IMR-90 (cell line): ENCODE data around the gene NLGN1. TPM values are rescaled to one million over a fixed set of nuclear protein-coding genes. Genes with fewer than 3 reads are reported as not detected.
A peak's percentile ranks its signal among the peaks of the same experiment; 100 is the strongest.

Source experiments
- ATAC-seq: fragments of 200-7000 bp; cut with Tn5 transposase; 2 replicates; pipeline ENCODE4 v1.9.1; 2020; ENCODE audit warnings: low read depth, mild to moderate bottlenecking, moderate library complexity
- BruUV-seq: library from RNA; stranded (reverse); fragments of 400-500 nt; replicated peaks from 2 replicates; lab custom pipeline; 2021; lab: Mats Ljungman, UMichigan
- CTCF ChIA-PET: fragments of 300-600 bp; formaldehyde crosslinking; extraction: SDS; loops from one replicate; lab custom pipeline; 2021; ENCODE audit warnings: antibody characterized with exemption; lab: Yijun Ruan, JAX
- POLR2A ChIA-PET: fragments of 300-600 bp; sonication (Branson Sonifier 250); formaldehyde crosslinking; loops from one replicate; lab custom pipeline; 2022; ENCODE audit warnings: antibody characterized with exemption; ENCODE audit not compliant: unreplicated experiment; lab: Charles Lee
- DNase-seq: peaks from one replicate; pipeline ENCODE4 v3.0.0; 2013
- H2AFZ ChIP-seq: replicated peaks from 2 replicates; pipeline ENCODE3; 2013; ENCODE audit warnings: low read length, mild to moderate bottlenecking; ENCODE audit not compliant: poor library complexity
- H2AK5ac ChIP-seq: 2 replicates; pipeline ENCODE4 v1.6.1; 2013; ENCODE audit warnings: low read depth, low read length, inconsistent platforms
- H2AK9ac ChIP-seq: replicated peaks from 2 replicates; pipeline ENCODE3; 2013; ENCODE audit warnings: mild to moderate bottlenecking, low read depth, low read length, moderate library complexity; ENCODE audit not compliant: poor library complexity
- H2BK120ac ChIP-seq: 2 replicates; pipeline ENCODE4 v1.6.1; 2013; ENCODE audit warnings: low read depth, low read length, inconsistent platforms
- H2BK15ac ChIP-seq: 3 replicates; pipeline ENCODE4 v1.6.1; 2013; ENCODE audit warnings: low read depth, low read length, inconsistent platforms
- H2BK20ac ChIP-seq: 2 replicates; pipeline ENCODE4 v1.6.1; 2013; ENCODE audit warnings: low read depth, mild to moderate bottlenecking, inconsistent platforms, low read length, moderate library complexity
- H2BK5ac ChIP-seq: 2 replicates; pipeline ENCODE4 v1.6.1; 2013; ENCODE audit warnings: mild to moderate bottlenecking, low read depth, low read length, inconsistent platforms; ENCODE audit not compliant: poor library complexity, severe bottlenecking
- H3K14ac ChIP-seq: replicated peaks from 2 replicates; pipeline ENCODE4 v1.6.1; 2013; ENCODE audit warnings: low read depth, low read length, inconsistent platforms
- H3K18ac ChIP-seq: 2 replicates; pipeline ENCODE4 v1.6.1; 2013; ENCODE audit warnings: low read depth, low read length, control low read depth
- H3K23ac ChIP-seq: 2 replicates; pipeline ENCODE4 v1.6.1; 2013; ENCODE audit warnings: low read depth, low read length, inconsistent platforms
- H3K27ac ChIP-seq: 2 replicates; pipeline ENCODE4 v1.5.1; 2013; ENCODE audit warnings: mild to moderate bottlenecking, control low read depth, low read length; ENCODE audit not compliant: insufficient read depth
- H3K27me3 ChIP-seq: 2 replicates; pipeline ENCODE4 v1.6.1; 2013; ENCODE audit warnings: low read length; ENCODE audit not compliant: control insufficient read depth, insufficient read depth
- H3K36me3 ChIP-seq: 2 replicates; pipeline ENCODE4 v1.6.1; 2013; ENCODE audit warnings: low read length, mixed read lengths; ENCODE audit not compliant: control insufficient read depth, insufficient read depth
- H3K4ac ChIP-seq: 2 replicates; pipeline ENCODE4 v1.6.1; 2013; ENCODE audit warnings: low read depth, low read length, inconsistent platforms
- H3K4me1 ChIP-seq: 2 replicates; pipeline ENCODE4 v1.6.1; 2013; ENCODE audit warnings: low read length, mixed read lengths; ENCODE audit not compliant: control insufficient read depth, insufficient read depth
- H3K4me2 ChIP-seq: 2 replicates; pipeline ENCODE4 v1.6.1; 2013; ENCODE audit warnings: low read depth, mild to moderate bottlenecking, control low read depth, low read length, moderate library complexity
- H3K4me3 ChIP-seq: 2 replicates; pipeline ENCODE4 v1.5.1; 2013; ENCODE audit warnings: low read depth, mild to moderate bottlenecking, control low read depth, low read length, moderate library complexity; ENCODE audit not compliant: insufficient read depth
- H3K56ac ChIP-seq: 2 replicates; pipeline ENCODE4 v1.6.1; 2013; ENCODE audit warnings: low read length, inconsistent platforms; ENCODE audit not compliant: insufficient read depth; ENCODE audit errors: extremely low read depth
- H3K79me1 ChIP-seq, 2 experiments: 2 replicates each; pipeline ENCODE4 v1.6.1; 2013; ENCODE audit warnings: low read length in 2 of 2, inconsistent platforms in 1 of 2, low read depth in 1 of 2
- H3K9ac ChIP-seq: 2 replicates; pipeline ENCODE4 v1.6.1; 2013; ENCODE audit warnings: low read depth, low read length, control low read depth
- H3K9me1 ChIP-seq: 2 replicates; pipeline ENCODE4 v1.6.1; 2013; ENCODE audit warnings: low read length, inconsistent platforms; ENCODE audit not compliant: insufficient read depth
- H3K9me3 ChIP-seq: 2 replicates; pipeline ENCODE4 v1.6.1; 2013; ENCODE audit warnings: low read length; ENCODE audit not compliant: control insufficient read depth, insufficient read depth
- H4K20me1 ChIP-seq: 2 replicates; pipeline ENCODE4 v1.6.1; 2013; ENCODE audit warnings: low read length, inconsistent platforms; ENCODE audit not compliant: insufficient read depth
- H4K5ac ChIP-seq: 2 replicates; pipeline ENCODE4 v1.6.1; 2013; ENCODE audit warnings: mild to moderate bottlenecking, low read depth, low read length, control low read depth
- H4K8ac ChIP-seq, 2 experiments: 2 replicates each; pipeline ENCODE4 v1.6.1; 2013; ENCODE audit warnings: low read depth in 2 of 2, low read length in 2 of 2, control low read depth in 1 of 2, inconsistent platforms in 1 of 2
- H4K91ac ChIP-seq: 2 replicates; pipeline ENCODE4 v1.6.1; 2013; ENCODE audit warnings: low read depth, low read length, inconsistent platforms; ENCODE audit not compliant: insufficient read depth
- BHLHE40 ChIP-seq: fragments of 150-350 bp; IDR thresholded peaks from 2 replicates; pipeline ENCODE4 v1.6.1; 2016; ENCODE audit warnings: mild to moderate bottlenecking, low read depth, low read length
- CEBPB ChIP-seq: IDR thresholded peaks from 2 replicates; pipeline ENCODE4 v1.6.1; 2012; ENCODE audit warnings: low read depth, low read length, improper control_type of control experiment
- CHD1 ChIP-seq: IDR thresholded peaks from 2 replicates; pipeline ENCODE4 v1.6.1; 2012; ENCODE audit warnings: low read depth, low read length, improper control_type of control experiment
- FOS ChIP-seq: fragments of 150-350 bp; IDR thresholded peaks from 2 replicates; pipeline ENCODE4 v1.6.1; 2016; ENCODE audit warnings: low read depth, low read length
- MAFK ChIP-seq: IDR thresholded peaks from 2 replicates; pipeline ENCODE4 v1.6.1; 2012; ENCODE audit warnings: low read depth, low read length, improper control_type of control experiment
- MAZ ChIP-seq: IDR thresholded peaks from 2 replicates; pipeline ENCODE4 v1.6.1; 2012; ENCODE audit warnings: low read depth, mild to moderate bottlenecking, low read length, improper control_type of control experiment, moderate library complexity, borderline replicate concordance
- NFE2L2 ChIP-seq: fragments of 150-350 bp; IDR thresholded peaks from 2 replicates; pipeline ENCODE4 v1.6.1; 2016; ENCODE audit warnings: low read depth, mild to moderate bottlenecking, low read length
- RAD21 ChIP-seq: IDR thresholded peaks from 2 replicates; pipeline ENCODE4 v1.6.1; 2012; ENCODE audit warnings: low read length, improper control_type of control experiment
- RCOR1 ChIP-seq: IDR thresholded peaks from 2 replicates; pipeline ENCODE4 v1.6.1; 2012; ENCODE audit warnings: mild to moderate bottlenecking, low read length, improper control_type of control experiment; ENCODE audit not compliant: insufficient replicate concordance
- SMC3 ChIP-seq: fragments of 150-350 bp; IDR thresholded peaks from 2 replicates; pipeline ENCODE4 v1.6.1; 2016; ENCODE audit warnings: low read depth, mild to moderate bottlenecking, antibody characterized with exemption, low read length, moderate library complexity
- WGBS, 2 experiments: methylation state at CpG; one replicate each; pipeline versions ENCODE4 v1.1.5 to v1.1.7; 2013; ENCODE audit warnings: missing lambda C conversion rate in 2 of 2; ENCODE audit not compliant: insufficient read length in 1 of 2; ENCODE audit errors: extremely low coverage in 2 of 2; 5-methylcytosine and 5-hydroxymethylcytosine counted together
- dilution Hi-C: fragments of 300-500 bp; cut with HindIII; formaldehyde crosslinking; loops from one replicate; pipeline ENCODE4 v1.14.3; 2018; ENCODE audit warnings: low sequenced_read_pairs; ENCODE audit not compliant: unreplicated experiment
- in situ Hi-C: fragments of 300-500 bp; cut with MboI; formaldehyde crosslinking; loops from 3 replicates; pipeline ENCODE4 v1.14.3; 2019; ENCODE audit warnings: low sequenced_read_pairs, inconsistent platforms, mixed read lengths
- intact Hi-C: fragments of 100-400 bp; cut with micrococcal nuclease; formaldehyde crosslinking; loops from 2 replicates; pipeline ENCODE4 v1.10.0; 2022
- polyA plus RNA-seq, 3 experiments: library from polyadenylated mRNA; depleted of rRNA; stranded (reverse); fragments of >200 nt; gene quantifications; 2 replicates each; pipeline ENCODE4 v1.2.3, GENCODE V29; 2012; ENCODE audit warnings: low replicate concordance in 1 of 3
- total RNA-seq: library from RNA; depleted of rRNA; stranded (reverse); fragments of >200 nt; gene quantifications from 2 replicates; pipeline ENCODE4 v1.2.3, GENCODE V29; 2012
- TF ChIP-seq, protein P1 (sequence below): conservative IDR thresholded peaks from 2 replicates; pipeline ENCODE4 v1.5.1; 2012; ENCODE audit warnings: mild to moderate bottlenecking, low read depth, low read length, improper control_type of control experiment
- TF ChIP-seq, protein P2 (sequence below): fragments of 150-350 bp; IDR thresholded peaks from 2 replicates; pipeline ENCODE4 v1.6.1; 2016; ENCODE audit warnings: low read depth, mild to moderate bottlenecking, low read length, moderate library complexity, borderline replicate concordance
- TF ChIP-seq, protein P3 (sequence below): fragments of 150-350 bp; IDR thresholded peaks from 2 replicates; pipeline ENCODE4 v1.6.1; 2017; ENCODE audit warnings: mild to moderate bottlenecking, antibody characterized with exemption, low read length, low read depth

NLGN1 gene
- total and polyA plus RNA-seq, 2 of the 4 experiments (the other 2 are of a cell fraction): 1.8 to 12.5 TPM

DNA sequence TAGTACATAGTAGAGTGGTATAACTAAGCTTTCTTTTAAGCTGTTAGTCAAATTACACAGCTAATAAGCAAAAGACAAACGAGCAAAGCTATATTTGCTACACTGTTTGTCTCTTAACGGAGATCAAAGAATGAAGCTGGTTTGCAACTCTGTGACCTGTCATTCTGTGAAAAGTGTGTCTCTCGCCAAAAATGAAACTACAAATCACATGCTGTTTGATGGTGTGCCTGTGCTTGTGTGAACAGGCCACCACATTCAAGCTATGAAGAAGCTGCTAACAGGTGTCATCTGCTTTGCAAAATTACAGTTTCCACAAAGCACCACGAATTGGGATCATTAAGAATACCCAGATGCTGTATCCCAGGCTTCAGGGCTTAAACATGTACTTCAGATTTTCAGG lies 793.8 kb downstream of the NLGN1 start:
- DNase-seq: no peak
- Histone ChIP-seq H3K9me1 (no peaks in the 10 kb centered on the region), H3K56ac (no peak overlapping the region), H2BK120ac (0 out of 2 replicates have a peak overlapping the region, but pooled peaks have one; percentile 26), H3K4me2 (no peak overlapping the region), H3K36me3 (no peaks in the 10 kb centered on the region), H2BK15ac (0 out of 3 replicates have a peak overlapping the region, but pooled peaks have one; percentile 58), H4K5ac (peak overlapping the region; percentile 58; the same call in 1 of the 2 replicates), H4K91ac (no peak overlapping the region), H2AK9ac (no peak overlapping the region), H3K27me3 (no peaks in the 10 kb centered on the region), H3K9me3 (no peaks in the 10 kb centered on the region), H3K4ac (0 out of 2 replicates have a peak overlapping the region, but pooled peaks have one; percentile 8), H3K9ac (no peak overlapping the region), H2BK20ac (no peak overlapping the region), H3K14ac (no peak overlapping the region), H3K4me3 (no peak overlapping the region), H2AK5ac (0 out of 2 replicates have a peak overlapping the region, but pooled peaks have one; percentile 51), H3K18ac (0 out of 2 replicates have a peak overlapping the region, but pooled peaks have one; percentile 7), H3K79me1 (no peaks in the 10 kb centered on the region), H3K23ac (no peak overlapping the region), H4K20me1 (no peaks in the 10 kb centered on the region), H2BK5ac (no peak overlapping the region), H3K27ac (no peak overlapping the region), H3K4me1 (peaks cover 4% of the 10 kb centered on the region), H4K8ac (no peak overlapping the region), H2AFZ (no peak overlapping the region)
- no CpG with 5 or more reads among the region's 4 CpGs for WGBS, 2 experiments
- dilution Hi-C loops (no loop called here), intact Hi-C loops (loop anchor here (10.0 kb wide), 1 partner anchor 607 kb away; no protein-coding TSS in a partner anchor), in situ Hi-C loops (no loop called here)
- ChIA-PET CTCF (interaction anchor here (0.6 kb wide), 1 partner anchor 667 kb away, joined by 7 read pairs; no protein-coding TSS in a partner anchor), POLR2A (no interaction called here)
- no TSS peak for BruUV-seq
- no peak for ATAC-seq
- TF ChIP-seq BHLHE40 (no peak), MAZ (no peak), CEBPB (no peak), FOS (no peak), SMC3 (no peak), CHD1 (no peak), RCOR1 (no peak), RAD21 (no peak), MAFK (no peak), NFE2L2 (no peak)
- TF ChIP-seq, protein P1, sequence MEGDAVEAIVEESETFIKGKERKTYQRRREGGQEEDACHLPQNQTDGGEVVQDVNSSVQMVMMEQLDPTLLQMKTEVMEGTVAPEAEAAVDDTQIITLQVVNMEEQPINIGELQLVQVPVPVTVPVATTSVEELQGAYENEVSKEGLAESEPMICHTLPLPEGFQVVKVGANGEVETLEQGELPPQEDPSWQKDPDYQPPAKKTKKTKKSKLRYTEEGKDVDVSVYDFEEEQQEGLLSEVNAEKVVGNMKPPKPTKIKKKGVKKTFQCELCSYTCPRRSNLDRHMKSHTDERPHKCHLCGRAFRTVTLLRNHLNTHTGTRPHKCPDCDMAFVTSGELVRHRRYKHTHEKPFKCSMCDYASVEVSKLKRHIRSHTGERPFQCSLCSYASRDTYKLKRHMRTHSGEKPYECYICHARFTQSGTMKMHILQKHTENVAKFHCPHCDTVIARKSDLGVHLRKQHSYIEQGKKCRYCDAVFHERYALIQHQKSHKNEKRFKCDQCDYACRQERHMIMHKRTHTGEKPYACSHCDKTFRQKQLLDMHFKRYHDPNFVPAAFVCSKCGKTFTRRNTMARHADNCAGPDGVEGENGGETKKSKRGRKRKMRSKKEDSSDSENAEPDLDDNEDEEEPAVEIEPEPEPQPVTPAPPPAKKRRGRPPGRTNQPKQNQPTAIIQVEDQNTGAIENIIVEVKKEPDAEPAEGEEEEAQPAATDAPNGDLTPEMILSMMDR: no peak
- TF ChIP-seq, protein P2, sequence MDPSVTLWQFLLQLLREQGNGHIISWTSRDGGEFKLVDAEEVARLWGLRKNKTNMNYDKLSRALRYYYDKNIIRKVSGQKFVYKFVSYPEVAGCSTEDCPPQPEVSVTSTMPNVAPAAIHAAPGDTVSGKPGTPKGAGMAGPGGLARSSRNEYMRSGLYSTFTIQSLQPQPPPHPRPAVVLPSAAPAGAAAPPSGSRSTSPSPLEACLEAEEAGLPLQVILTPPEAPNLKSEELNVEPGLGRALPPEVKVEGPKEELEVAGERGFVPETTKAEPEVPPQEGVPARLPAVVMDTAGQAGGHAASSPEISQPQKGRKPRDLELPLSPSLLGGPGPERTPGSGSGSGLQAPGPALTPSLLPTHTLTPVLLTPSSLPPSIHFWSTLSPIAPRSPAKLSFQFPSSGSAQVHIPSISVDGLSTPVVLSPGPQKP: no peak
- TF ChIP-seq, protein P3, sequence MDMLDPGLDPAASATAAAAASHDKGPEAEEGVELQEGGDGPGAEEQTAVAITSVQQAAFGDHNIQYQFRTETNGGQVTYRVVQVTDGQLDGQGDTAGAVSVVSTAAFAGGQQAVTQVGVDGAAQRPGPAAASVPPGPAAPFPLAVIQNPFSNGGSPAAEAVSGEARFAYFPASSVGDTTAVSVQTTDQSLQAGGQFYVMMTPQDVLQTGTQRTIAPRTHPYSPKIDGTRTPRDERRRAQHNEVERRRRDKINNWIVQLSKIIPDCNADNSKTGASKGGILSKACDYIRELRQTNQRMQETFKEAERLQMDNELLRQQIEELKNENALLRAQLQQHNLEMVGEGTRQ: no peak
